ENCODE results near the gene UHRF1.

UHRF1 gene

GRCh38 chr19:4902796-4903195 lies 6.5 kb upstream of the UHRF1 start, which contains the start of gene ARRDC5:
Gene ARRDC5, minus strand, starts transcription at chr19:4902896. Its CDS starts 71 bp downstream, at chr19:4902825.
- DNase-seq, result no peak

DNA sequence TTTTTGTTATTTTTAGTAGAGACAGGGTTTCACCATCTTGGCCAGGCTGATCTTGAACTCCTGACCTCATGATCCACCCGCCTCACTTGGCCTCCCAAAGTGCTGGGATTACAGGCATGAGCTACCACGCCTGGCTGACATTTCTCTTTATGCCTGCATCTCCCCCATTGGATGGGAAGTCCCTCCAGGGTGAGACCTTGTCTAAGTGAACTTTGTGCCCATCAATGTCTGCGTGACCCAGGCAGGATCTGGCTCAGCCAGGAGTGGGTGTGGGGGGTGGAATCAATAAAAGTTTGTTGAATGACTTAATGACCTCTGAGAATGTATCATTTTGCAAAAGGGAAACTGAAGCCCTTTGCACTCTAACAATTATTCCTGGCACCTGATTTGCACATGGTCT lies 4.8 kb upstream of the UHRF1 start:
- DNase-seq, result no peak

DNA sequence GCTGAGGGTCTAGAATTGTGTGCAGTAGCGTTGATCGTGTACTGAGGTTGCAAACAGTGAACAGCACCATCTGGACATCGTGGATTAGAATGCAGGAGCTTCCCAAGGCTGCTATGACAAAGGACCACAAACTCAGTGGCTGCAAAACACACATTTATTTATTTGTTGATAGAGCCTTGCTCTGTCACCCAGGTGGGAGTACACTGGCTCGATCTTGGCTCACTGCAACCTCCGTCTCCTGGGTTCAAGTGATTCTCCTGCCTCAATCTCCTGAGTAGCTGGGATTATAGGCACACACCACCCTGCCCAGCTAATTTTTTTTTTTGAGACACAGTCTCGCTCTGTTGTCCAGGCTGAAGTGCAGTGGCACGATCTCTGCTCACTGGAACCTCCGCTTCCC lies 2.3 kb upstream of the UHRF1 start:
- DNase-seq, result peak; percentile 20

GRCh38 chr19:4908360-4908759 lies 941 bp upstream of the UHRF1 start:
- DNase-seq, result no peak

DNA sequence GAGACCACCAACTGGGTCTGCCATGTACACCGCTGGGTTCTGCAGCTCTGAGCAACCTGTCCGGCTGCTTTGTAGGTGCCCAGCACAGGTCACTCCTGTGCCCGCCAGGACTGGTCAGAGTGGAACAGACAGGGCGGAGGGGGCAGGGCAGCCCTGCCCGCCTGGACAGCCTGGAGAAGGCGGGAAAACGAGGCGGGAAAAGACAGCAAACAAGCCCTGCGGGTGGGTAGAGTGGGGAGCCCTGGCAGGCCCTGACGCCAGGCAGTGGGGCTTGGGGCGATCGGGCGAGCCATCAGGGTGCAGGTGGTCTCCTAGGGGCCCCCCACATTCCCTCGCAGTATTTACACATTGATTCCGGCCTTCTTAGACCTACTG lies 533 bp upstream of the UHRF1 start:
- DNase-seq, result no peak

- peak; percentile 99 for DNase-seq
Measured at GRCh38 chr19:4909897-4910593, 744 bp downstream of the UHRF1 start.

DNA sequence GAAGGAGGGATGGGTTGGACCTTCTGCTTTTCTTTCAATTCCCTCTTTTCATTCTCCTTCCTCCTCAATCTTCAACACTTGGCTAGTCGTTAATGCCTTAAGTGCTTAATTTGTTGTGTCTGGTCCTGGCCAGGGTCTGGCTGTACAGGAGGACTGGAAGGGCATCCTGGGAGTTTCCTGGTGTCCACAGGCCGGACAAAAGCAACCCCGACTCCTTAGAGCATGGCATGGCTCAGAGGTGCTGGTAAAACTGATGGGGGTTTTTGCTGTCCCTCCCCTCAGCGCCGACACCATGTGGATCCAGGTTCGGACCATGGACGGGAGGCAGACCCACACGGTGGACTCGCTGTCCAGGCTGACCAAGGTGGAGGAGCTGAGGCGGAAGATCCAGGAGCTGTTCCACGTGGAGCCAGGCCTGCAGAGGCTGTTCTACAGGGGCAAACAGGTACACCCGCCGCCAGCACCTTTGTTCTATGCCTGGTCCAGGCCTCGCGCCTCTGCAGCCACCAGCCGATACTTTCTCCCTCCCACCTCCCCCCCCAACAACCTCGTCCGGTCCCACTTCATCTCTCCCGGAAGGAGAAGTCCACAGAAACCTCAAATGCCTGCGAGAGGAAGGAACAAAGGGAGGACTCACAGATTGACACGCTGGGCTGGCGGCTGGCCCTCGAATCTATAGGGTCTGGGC lies 1.4 kb downstream of the UHRF1 start:
- peak; percentile 86 for DNase-seq

GRCh38 chr19:4911314-4911713 lies 2.0 kb downstream of the UHRF1 start:
- no peak for DNase-seq

DNA sequence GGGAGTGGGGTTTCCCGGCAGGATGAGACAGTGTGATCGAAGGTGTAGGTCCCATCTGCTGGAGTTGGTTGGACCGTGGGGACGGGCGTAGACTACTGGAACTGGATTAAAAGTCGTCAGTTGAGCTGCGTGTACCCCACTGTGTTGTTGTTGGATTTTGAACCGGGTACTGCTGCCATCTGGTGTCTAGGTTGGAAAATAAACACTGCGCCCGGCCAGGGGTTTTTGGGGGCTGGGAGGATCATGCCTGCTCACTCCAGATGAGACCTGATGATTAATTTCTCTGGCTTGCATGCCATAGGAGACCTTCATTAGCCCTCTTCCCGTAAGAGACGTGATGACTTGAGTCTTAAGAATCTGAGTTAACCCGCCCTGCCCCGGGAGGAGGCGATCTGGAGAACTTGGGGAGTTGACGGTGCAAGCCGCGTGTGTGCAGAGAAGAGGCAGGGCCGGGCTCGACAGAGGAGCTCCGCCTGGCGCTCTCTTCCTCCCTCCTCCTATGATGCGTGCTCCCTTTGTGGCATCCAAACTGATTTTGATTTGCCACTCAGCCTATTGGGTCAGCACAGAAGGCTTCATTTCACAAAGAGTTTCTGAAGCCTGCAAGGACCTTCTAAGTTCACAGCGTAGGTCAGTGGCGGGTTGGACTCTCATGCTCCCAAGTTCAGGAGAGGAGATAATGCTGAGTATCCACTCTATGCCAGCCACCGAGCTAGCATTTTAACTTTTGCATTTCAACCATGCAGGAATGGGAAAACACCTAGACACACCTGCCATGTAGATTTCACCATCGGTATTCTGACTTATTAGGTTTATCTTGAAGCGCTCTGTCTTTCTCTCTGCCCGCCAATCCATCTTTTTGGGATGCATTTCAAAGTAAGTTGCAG lies 2.7 kb downstream of the UHRF1 start:
- DNase-seq, result peak; percentile 86

DNA sequence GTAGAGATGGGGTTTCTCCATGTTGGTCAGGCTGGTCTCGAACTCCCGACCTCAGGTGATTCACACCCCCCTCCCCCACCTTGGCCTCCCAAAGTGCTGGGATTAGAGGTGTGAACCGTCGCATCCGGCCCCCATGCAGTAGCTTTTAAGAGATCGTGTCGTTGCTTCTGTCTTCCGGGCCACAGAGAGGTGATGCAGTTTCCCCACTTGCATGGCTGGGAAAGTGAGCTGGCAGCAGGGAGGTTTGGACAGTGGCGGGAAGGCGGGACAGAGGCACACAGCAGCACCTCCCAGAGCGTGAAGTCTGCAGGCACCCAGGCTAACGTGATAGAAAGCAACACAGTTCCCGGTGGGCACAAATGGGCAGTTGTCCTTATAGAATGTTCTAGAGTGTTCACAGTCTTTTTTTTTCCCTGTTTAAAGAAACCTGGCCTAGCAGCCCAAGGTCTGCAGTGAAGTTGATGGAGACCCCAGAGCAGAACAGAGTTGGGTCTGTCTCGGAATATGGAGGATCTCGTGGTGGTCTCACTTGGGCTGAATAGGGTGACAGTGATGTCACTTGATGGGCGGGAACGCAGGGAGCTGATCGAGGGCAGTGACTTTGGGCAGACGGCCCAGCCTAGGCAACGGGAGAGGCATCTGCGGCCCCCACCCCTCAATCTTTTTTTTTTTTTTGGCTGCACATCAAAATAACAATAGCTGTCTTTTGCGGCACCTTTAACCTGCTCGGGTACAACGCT lies 4.9 kb downstream of the UHRF1 start:
- no peak for DNase-seq

- DNase-seq, result peak; percentile 84
Measured at GRCh38 chr19:4914736-4915501, 5.6 kb downstream of the UHRF1 start.

DNA sequence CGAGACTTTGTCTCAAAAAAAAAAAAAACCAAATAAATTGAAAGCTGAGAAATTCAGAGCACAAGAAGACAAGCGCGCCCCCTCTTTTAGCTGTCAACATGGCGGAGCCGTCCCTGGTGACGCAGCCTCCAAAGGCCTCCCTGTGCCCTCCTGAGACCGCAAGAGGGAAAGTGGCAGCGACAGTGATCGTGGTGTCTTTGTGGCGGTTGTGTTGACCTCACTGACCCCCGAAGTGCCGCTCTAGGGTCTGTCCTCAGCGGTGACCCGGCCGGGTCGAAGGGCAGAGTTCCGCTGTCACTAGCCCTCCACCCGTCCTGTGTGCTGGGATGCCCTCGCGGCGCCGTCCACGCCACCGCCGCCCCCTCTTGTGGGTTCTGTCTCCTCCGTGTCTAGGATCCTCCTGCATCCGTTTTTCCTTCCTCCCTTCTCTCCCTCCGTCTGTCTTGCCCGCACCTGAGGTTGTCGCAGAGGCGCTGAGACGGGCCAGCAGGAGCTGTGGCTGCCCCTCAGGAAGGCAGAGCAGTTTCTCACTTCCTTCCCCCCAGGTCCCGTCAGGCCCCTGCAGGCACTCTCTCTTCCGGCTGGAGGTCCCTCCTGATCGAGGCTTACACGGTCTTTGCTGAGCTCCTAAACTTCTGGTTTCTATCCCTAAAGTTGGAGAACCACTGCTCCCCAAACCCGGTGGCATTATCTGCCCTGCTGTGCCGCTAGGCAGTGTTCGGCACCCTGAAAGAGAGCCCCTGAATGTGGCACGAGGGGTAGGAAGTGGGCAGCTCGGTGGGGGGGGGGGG lies 7.2 kb downstream of the UHRF1 start:
- peak; percentile 72 for DNase-seq

- DNase-seq, result no peak
Measured at GRCh38 chr19:4922530-4923275, 13.4 kb downstream of the UHRF1 start.

- no peak for DNase-seq
Measured at GRCh38 chr19:4923276-4923747, 14.0 kb downstream of the UHRF1 start.

DNA sequence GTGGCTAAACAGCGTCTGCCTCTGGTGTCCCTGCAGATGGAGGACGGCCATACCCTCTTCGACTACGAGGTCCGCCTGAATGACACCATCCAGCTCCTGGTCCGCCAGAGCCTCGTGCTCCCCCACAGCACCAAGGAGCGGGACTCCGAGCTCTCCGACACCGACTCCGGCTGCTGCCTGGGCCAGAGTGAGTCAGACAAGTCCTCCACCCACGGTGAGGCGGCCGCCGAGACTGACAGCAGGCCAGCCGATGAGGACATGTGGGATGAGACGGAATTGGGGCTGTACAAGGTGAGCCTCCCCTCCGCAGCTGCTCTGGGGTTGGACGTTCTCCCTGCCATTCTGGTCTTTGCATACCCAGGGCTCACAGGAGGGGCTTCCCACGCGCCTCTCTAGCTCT lies 19.9 kb downstream of the UHRF1 start:
- DNase-seq, result no peak

- no peak for DNase-seq
Measured at GRCh38 chr19:4930664-4931063, 21.4 kb downstream of the UHRF1 start.

- DNase-seq, result no peak
Measured at GRCh38 chr19:4932711-4933110, 23.4 kb downstream of the UHRF1 start.

DNA sequence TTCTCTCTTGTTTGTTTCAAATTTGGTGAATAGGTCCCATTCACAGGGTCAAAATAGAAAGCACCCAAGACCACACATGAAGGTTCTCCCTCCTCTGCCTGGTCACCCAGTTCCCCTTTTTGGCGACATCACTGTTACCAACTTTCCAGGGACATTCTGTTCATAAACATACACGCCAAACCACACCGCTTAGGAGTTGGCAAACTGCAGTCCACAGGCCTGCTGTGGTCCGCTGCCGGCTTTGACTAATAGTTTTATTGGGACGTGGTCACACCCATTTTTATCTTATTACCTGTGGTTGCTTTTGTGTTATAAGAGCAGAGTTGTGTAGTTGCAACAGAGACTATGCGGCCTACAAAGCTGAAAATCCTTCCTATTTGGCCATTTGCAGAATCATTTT lies 24.2 kb downstream of the UHRF1 start:
- DNase-seq, result peak; percentile 63

DNA sequence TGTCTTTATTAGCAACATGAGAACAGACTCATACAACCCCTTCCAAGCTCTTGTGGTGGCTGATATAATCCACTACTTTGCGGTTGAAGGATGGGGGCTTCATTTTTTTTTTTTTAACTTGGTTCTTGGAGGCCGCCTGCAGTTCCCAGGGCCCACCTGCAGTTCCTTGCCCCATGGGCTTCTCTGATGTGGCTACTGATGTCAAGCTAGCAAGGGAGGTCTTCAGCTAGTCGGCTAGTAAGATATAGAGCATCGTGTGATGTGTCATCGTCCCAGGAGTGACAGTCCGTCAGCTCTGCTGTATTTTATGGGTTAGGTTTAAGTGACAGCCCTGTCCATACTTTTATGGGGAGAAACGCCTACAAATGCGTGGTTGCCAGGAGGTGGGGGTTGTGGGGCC lies 26.1 kb downstream of the UHRF1 start:
- DNase-seq, result no peak

DNA sequence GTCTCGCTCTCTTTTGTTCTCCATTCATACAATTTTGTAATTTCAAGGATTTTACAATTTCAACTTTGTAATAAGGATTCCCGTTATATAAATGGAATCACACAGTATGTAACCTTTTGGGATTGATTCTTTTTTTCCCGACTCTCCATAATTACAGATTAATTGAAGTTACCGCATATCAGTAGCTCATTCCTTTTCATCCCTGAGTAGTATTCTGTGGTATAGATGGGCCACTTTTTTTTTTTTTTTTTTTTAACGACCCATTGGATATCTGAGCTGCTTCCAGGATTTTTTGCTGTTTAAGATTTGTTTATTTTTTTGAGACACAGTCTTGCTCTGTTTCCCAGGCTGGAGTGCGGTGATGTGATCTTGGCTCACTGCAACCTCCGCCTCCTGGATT lies 27.8 kb downstream of the UHRF1 start:
- no peak for DNase-seq

Data from hematopoietic multipotent progenitor cell treated with erythropoietin and hydrocortisone succinate and interleukin-3 and kit ligand, for 4 days (in vitro differentiated cells).